K562 (cell line): Measurements from ENCODE around the gene KLK1. TPM values are rescaled to one million over a fixed set of nuclear protein-coding genes. Genes with fewer than 3 reads are reported as not detected.

Experiments
- ATF1 ChIP-seq, 2 experiments: fragments of 450-650 bp in 1 of 2; IDR thresholded peaks; 2 replicates each; pipeline ENCODE4 v1.6.1; 2016; ENCODE audit warnings: missing compliant biosample characterization in 1 of 2, missing genetic modification characterization in 1 of 2
- C11orf30 ChIP-seq: fragments of 450-650 bp; IDR thresholded peaks from 2 replicates; pipeline ENCODE4 v1.6.1; 2016; ENCODE audit warnings: low read depth, mild to moderate bottlenecking
- CLOCK ChIP-seq: fragments of 250-450 bp; sonication (Bioruptor Pico); IDR thresholded peaks from 2 replicates; pipeline ENCODE4 v1.4.0; 2020; ENCODE audit warnings: mild to moderate bottlenecking, moderate library complexity, borderline replicate concordance
- CREM ChIP-seq: IDR thresholded peaks from 2 replicates; pipeline ENCODE4 v1.6.1; 2014; ENCODE audit warnings: antibody characterized with exemption, low read depth
- ETV5 ChIP-seq: sonication (generic); formaldehyde crosslinking; IDR thresholded peaks from 2 replicates; pipeline ENCODE4 v1.4.0; 2020; ENCODE audit warnings: low read depth, mild to moderate bottlenecking, missing genetic modification reagents
- EWSR1 ChIP-seq: fragments of 450-650 bp; IDR thresholded peaks from 2 replicates; pipeline ENCODE4 v1.6.1; 2018; ENCODE audit warnings: borderline replicate concordance, mild to moderate bottlenecking, low read depth, moderate library complexity; ENCODE audit not compliant: partially characterized antibody
- FOXJ2 ChIP-seq: fragments of 200-800 bp; sonication (Bioruptor generic); IDR thresholded peaks from 2 replicates; pipeline ENCODE4 v1.6.1; 2016; ENCODE audit warnings: missing genetic modification characterization, missing compliant biosample characterization
- GTF2E2 ChIP-seq: fragments of 200-800 bp; sonication (Bioruptor generic); IDR thresholded peaks from 2 replicates; pipeline ENCODE4 v1.6.1; 2016; ENCODE audit warnings: missing genetic modification characterization, missing compliant biosample characterization
- KLF16 ChIP-seq: IDR thresholded peaks from 2 replicates; pipeline ENCODE4 v1.6.1; 2016; ENCODE audit warnings: antibody characterized with exemption
- MED1 ChIP-seq: sonication (generic); formaldehyde crosslinking; IDR thresholded peaks from 2 replicates; pipeline ENCODE4 v1.8.1; 2023; ENCODE audit warnings: missing genetic modification reagents, borderline replicate concordance
- MLX ChIP-seq, 2 experiments: fragments of 450-650 bp in 1 of 2; sonication (generic) in 1 of 2; formaldehyde crosslinking; conservative IDR thresholded peaks; 2 replicates each; pipeline versions ENCODE4 v1.4.0 to v1.8.1; 2020 to 2022; ENCODE audit warnings: mild to moderate bottlenecking in 1 of 2, missing genetic modification reagents in 1 of 2
- NR2F6 ChIP-seq: fragments of 450-650 bp; formaldehyde crosslinking; IDR thresholded peaks from 2 replicates; pipeline ENCODE4 v1.4.0; 2020; ENCODE audit warnings: mild to moderate bottlenecking
- OTX1 ChIP-seq: fragments of 450-650 bp; formaldehyde crosslinking; IDR thresholded peaks from 2 replicates; pipeline ENCODE4 v1.4.0; 2022; ENCODE audit warnings: mild to moderate bottlenecking
- POLR2AphosphoS5 ChIP-seq: IDR thresholded peaks from 2 replicates; pipeline ENCODE4 v1.6.1; 2011; ENCODE audit warnings: mild to moderate bottlenecking, low read depth, low read length, moderate library complexity; ENCODE audit not compliant: control insufficient read depth, insufficient read depth
- POLR2B ChIP-seq: fragments of 450-650 bp; IDR thresholded peaks from 2 replicates; pipeline ENCODE4 v1.6.1; 2018; ENCODE audit warnings: low read depth; ENCODE audit not compliant: partially characterized antibody
- RBM22 ChIP-seq: fragments of 200-400 bp; formaldehyde crosslinking; IDR thresholded peaks from 2 replicates; pipeline ENCODE4 v1.6.1; 2018; ENCODE audit warnings: low read length, low read depth; ENCODE audit not compliant: poor library complexity, severe bottlenecking
- SNRNP70 ChIP-seq: fragments of 200-400 bp; formaldehyde crosslinking; optimal IDR thresholded peaks from 2 replicates; pipeline ENCODE3; 2017; ENCODE audit warnings: low read depth, low read length
- TCF7 ChIP-seq: sonication (generic); IDR thresholded peaks from 2 replicates; pipeline ENCODE4 v1.6.1; 2016; ENCODE audit warnings: antibody characterized with exemption, borderline replicate concordance
- THRB ChIP-seq: fragments of 450-650 bp; formaldehyde crosslinking; conservative IDR thresholded peaks from 2 replicates; pipeline ENCODE4 v1.4.0; 2022; ENCODE audit warnings: mild to moderate bottlenecking, missing genetic modification characterization
- TRIM24 ChIP-seq, 2 experiments: fragments of 450-650 bp; IDR thresholded peaks; 2 replicates each; pipeline ENCODE4 v1.6.1; 2016
- TSC22D4 ChIP-seq: fragments of 450-650 bp; IDR thresholded peaks from 2 replicates; pipeline ENCODE4 v1.6.1; 2016; ENCODE audit warnings: missing genetic modification characterization, missing biosample characterization, control low read depth
- ZC3H4 ChIP-seq: sonication (generic); formaldehyde crosslinking; IDR thresholded peaks from 2 replicates; pipeline ENCODE4 v1.9.0; 2021; ENCODE audit warnings: missing genetic modification reagents, borderline replicate concordance
- ZFP36 ChIP-seq: fragments of 150-350 bp; IDR thresholded peaks from 2 replicates; pipeline ENCODE4 v1.6.1; 2018; ENCODE audit warnings: low read length, low read depth; ENCODE audit not compliant: partially characterized antibody
- ZNF217 ChIP-seq: sonication (generic); formaldehyde crosslinking; IDR thresholded peaks from 2 replicates; pipeline ENCODE4 v1.8.0; 2022; ENCODE audit warnings: mild to moderate bottlenecking, missing genetic modification reagents
- ZNF644 ChIP-seq: fragments of 200-800 bp; sonication (Bioruptor generic); IDR thresholded peaks from 2 replicates; pipeline ENCODE4 v1.6.1; 2016; ENCODE audit warnings: low read depth, missing genetic modification characterization, missing compliant biosample characterization
- polyA plus RNA-seq, 8 experiments: library from polyadenylated mRNA; depleted of rRNA in 4 of 8; stranded (reverse) in 5 of 8; unstranded in 3 of 8; fragments of >200 nt; fragmentation: Nextera tagmentation in 2 of 8; fragmentation: Illumina TruSeq in 1 of 8; extraction: Ambion mirVana in 2 of 8; extraction: Trizol in 1 of 8; gene quantifications; 2 replicates each; pipeline versions ENCODE4 v1.2.1 to v1.2.3, GENCODE V29; 2011 to 2014; ENCODE audit warnings: inconsistent platforms in 1 of 8, missing spikeins in 1 of 8
- total RNA-seq, 7 experiments: library from RNA; depleted of rRNA in 6 of 7; stranded (reverse); fragments of >200 nt in 6 of 7; fragmentation: Illumina TruSeq in 2 of 7; extraction: Trizol in 2 of 7; gene quantifications; 2 replicates each; pipeline versions ENCODE4 v1.2.1 to v1.2.3, GENCODE V29; 2011 to 2021; ENCODE audit warnings: low replicate concordance in 1 of 7

KLK1 gene
- total and polyA plus RNA-seq, 9 of the 15 experiments (the other 6 are each of a cell fraction or from before 2014, with no cell fraction given): 0.87 to 15.4 (median 9.1) TPM

- TF ChIP-seq GTF2E2 (tag): no peak
- TF ChIP-seq SNRNP70: peak; percentile 71
- TF ChIP-seq MLX (CRISPR knock-in tag; conservative IDR thresholded peaks at IDR 0.05): no peak
- TF ChIP-seq MED1 (CRISPR knock-in tag): no peak
- TF ChIP-seq TRIM24 (IDR thresholded peaks at IDR 0.05): no peak
- TF ChIP-seq OTX1: no peak
- peak; percentile 71 for TF ChIP-seq POLR2B
- TF ChIP-seq FOXJ2 (tag): no peak
- no peak for TF ChIP-seq NR2F6 (CRISPR knock-in tag)
- TF ChIP-seq CREM: no peak; the same call in 1 of the 2 replicates
- TF ChIP-seq TSC22D4 (tag): no peak
- TF ChIP-seq ZC3H4 (CRISPR knock-in tag): 0 out of 2 replicates have a peak, but pooled peaks have one; percentile 66
- TF ChIP-seq RBM22: peak; percentile 96
- TF ChIP-seq POLR2AphosphoS5: peak; percentile 37; the same call in 1 of the 2 replicates
- TF ChIP-seq ZFP36: no peak
- TF ChIP-seq TCF7: no peak
- no peak for TF ChIP-seq C11orf30
- peak; percentile 76 for TF ChIP-seq EWSR1
- TF ChIP-seq KLF16: no peak
- no peak for TF ChIP-seq ETV5 (CRISPR knock-in tag)
- 0 out of 2 replicates have a peak, but pooled peaks have one; percentile 4 for TF ChIP-seq ATF1 (CRISPR knock-in tag; IDR thresholded peaks at IDR 0.05)
- TF ChIP-seq ATF1 (tag; IDR thresholded peaks at IDR 0.05): no peak
- no peak for TF ChIP-seq CLOCK
- no peak for TF ChIP-seq ZNF644 (tag)
- no peak for TF ChIP-seq ZNF217 (CRISPR knock-in tag)
- peak; percentile 77; the same call in 1 of the 2 replicates for TF ChIP-seq THRB
Measured at GRCh38 chr19:50794876-50795663, 28.5 kb downstream of the KLK1 start (continued).
